GM12873 (cell line): ENCODE data around the gene CDCA8.

Experiments
- TF ChIP-seq, protein P1 (sequence below): IDR thresholded peaks from 2 replicates; pipeline ENCODE4 v1.5.1; 2012; ENCODE audit warnings: low read depth, mild to moderate bottlenecking, moderate library complexity, low read length, control low read depth; ENCODE audit not compliant: insufficient read depth; ENCODE audit errors: missing control alignments

CDCA8 gene

DNA sequence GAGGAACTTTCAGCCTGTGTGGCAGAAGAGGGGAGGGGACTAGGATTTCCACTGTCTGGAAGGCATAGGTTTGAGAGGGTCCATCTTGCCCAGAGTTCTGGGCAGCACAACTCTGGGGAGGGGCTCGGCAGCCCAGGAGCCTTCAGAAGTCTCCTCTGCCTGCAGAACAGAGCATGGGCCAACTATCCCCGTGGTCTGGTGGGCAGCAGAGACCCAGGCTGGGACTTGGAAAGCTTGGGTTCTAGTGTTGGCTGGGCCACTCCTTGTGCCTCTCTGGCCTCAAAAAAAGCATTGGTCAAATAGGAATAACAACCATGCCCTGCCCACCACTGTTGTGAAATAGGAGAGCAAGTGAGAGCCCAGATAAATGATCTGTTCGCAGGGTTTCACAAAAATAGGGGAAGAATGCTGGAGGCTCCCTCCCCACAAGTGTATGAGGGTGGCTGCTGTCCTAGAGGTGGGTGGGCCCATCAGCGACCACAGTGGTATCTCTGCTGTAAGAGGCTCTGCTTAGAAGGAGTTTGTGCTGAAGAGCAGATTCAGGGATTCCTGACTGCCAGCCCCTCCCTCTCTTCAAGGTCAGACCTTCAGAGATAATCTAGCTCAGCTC lies 63.7 kb downstream of the CDCA8 start:
- TF ChIP-seq, protein P1, sequence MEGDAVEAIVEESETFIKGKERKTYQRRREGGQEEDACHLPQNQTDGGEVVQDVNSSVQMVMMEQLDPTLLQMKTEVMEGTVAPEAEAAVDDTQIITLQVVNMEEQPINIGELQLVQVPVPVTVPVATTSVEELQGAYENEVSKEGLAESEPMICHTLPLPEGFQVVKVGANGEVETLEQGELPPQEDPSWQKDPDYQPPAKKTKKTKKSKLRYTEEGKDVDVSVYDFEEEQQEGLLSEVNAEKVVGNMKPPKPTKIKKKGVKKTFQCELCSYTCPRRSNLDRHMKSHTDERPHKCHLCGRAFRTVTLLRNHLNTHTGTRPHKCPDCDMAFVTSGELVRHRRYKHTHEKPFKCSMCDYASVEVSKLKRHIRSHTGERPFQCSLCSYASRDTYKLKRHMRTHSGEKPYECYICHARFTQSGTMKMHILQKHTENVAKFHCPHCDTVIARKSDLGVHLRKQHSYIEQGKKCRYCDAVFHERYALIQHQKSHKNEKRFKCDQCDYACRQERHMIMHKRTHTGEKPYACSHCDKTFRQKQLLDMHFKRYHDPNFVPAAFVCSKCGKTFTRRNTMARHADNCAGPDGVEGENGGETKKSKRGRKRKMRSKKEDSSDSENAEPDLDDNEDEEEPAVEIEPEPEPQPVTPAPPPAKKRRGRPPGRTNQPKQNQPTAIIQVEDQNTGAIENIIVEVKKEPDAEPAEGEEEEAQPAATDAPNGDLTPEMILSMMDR: no peak
